A172 (cell line): ENCODE measurements around the gene CLRN1. TPM values are rescaled to one million over a fixed set of nuclear protein-coding genes. Genes with fewer than 3 reads are reported as not detected.

Experiments
- DNase-seq: peaks from one replicate; pipeline ENCODE4 v3.0.0-alpha.2; 2015; ENCODE audit warnings: low spot score
- total RNA-seq: library from RNA; depleted of rRNA; stranded (reverse); fragments of >200 nt; shearing (Covaris generic); gene quantifications from 2 replicates; pipeline ENCODE4 v1.2.3, GENCODE V29; 2014

Gene CLRN1
- total RNA-seq, 1 experiment from 2014 or later: not detected

DNA sequence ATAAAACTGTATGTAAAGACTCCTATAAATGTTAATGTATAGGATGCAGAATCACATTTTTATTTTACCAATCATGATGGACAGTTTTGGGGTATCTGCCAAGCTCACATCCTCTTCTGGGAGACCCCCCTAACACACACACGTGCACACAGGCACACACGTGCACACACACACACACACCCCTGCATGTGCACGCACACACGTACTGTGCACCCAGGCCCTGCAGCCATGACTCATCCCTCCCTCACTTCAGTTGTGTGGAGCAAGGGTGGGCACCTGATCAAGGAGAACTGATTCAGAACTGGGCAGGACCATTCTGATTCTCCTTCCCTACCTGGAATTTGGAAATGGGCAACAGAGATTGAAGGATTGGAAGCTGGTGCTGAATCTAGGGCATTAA is 51.3 kb downstream of the CLRN1 start:
- DNase-seq: no peak

DNA sequence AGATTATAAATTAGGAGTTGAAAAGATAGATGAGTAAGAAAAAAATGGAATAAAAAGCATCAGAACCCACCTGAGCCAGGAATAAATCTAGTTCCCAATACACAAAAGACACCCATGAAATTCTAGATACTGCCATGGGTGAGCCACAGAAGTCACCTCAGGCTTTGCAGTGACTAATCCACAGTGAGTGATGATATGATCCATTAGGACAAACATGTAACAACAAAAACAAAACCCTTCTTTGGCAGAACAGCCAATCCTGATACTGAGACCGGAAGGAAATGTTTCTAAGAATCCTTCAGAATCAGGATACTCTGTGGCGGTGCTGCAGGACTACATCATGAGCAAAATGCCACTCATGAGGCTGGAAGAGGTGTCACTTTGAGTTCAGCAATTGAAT is 52.3 kb downstream of the CLRN1 start:
- DNase-seq: no peak

DNA sequence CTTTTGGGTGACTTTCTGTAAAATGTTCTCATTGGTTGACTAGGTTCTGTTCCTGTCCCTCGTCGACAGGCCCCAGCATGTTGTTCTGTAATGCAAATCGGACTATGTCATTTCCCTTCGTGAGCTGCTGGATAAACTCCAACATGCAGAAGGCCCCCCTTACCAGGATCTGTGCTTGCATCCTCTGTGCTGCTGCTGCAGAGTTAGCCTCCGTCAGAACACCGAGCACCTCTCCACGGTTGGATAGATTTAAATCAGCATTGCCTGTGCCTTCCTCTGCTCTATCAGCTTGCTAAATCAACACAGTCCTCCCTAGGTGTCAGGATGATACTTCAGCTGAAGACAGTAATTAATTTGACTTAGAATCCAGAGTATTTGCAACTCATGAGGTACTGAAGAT is 54.6 kb downstream of the CLRN1 start:
- DNase-seq: no peak

DNA sequence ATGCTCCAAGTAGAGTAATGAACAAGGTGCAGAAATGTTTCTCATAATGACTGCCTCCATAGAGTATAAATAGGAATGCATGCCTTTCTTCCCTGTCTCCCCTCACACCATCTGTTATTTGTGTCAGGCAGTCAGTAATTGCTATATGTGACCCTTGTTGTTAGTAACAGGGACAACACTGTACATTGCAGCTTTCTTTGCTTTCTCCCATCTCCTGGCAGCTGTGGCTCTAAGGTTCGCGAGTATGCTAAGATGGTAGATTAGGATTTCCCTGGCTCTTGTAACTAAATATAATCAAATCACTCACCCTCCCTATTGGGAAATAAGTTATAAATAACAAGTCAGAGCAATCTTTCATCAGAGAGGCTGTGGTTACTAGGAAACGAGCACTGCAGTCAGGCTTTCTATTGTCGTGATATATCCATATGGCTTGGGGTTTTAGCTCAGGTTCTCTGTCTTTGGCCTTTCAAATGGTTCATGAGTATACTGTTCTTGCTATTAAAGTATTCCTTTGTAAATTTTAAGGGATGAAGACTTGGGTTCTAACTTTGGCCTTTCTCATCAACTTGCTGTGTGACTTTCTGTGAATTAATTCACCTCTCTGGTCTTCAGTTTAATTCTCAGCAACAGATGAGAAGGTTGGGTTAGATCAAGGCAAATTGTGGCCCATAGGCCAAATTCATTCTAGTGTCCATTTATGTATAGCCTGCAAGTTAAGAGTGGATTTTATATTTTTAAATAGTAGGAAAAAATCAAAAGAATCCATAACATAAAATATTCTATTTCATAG is 59.2 kb downstream of the CLRN1 start:
- no peak for DNase-seq

DNA sequence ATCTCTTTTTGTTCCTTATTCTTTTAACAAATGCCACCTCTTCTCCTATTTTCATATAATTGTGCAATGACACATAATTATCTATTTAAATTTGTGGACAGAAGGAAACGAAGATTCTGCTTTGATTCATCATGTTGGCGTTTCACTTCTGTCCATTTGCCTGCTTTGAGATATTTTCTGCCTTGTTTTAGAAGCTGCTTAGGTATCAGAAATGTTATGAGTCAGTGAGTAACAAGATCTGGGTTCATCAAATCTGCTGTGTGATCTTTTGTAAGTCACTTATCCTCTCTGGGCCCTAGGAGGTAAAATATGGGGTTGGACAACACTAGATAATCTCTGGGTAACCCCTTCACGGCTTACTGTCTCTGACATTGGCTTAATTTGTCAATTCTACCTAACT is 60.0 kb downstream of the CLRN1 start:
- DNase-seq: no peak

DNA sequence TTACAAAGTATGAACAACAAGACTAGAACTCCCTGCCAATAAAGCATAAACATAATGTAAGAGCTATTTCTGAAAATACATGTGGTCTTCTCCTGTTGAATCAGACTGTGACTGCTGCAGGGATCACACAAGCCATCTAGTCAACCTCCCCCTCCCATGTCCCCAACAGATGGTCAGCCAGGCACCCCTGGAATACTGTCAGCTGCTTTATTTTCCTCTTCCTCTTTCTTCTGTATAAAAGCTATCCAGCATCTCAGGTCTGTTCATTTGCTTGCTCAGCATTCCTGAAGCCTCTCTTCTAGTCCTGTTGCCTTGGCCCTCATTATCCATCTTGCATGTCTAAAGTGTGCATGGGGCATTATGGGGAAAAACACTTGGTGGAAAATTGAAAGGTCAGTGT is 60.8 kb downstream of the CLRN1 start:
- DNase-seq: no peak

DNA sequence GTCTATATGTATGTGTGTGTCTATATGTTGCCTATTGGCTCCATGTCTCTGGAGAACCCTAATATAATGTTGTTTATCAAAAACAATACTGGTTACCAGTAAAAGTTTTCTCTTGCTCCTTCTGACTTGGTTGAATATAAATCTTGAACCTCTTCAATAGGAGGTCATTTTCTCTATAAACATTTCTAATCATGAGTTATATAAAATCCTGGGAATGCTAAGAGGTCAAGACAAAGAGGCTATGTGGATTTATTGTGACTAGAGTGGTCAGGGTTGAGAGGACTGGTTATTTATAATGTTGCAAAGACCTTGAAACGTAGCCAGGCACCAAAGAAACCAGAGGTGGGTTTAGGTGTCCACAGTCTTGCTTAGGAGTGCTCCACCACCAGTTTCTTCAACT is 66.1 kb downstream of the CLRN1 start:
- DNase-seq: no peak

DNA sequence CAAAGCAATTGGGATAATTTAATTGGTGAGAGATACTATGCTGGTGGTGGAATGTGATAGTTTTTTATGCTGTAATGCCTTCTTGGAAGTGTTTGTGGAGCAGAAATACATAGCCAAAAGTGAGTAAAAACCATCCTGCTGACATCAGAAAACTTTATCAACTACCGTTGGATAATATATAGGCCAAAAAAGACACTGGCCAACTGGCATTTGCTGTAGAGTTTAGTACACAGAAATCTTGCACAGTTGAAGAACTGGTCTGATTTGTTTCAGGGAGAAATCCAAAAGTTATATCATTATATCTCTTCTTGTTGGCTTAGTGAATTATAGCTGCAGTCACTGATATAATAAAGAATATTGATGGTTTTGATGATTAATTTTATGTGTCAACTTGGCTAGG is 66.8 kb downstream of the CLRN1 start:
- no peak for DNase-seq

DNA sequence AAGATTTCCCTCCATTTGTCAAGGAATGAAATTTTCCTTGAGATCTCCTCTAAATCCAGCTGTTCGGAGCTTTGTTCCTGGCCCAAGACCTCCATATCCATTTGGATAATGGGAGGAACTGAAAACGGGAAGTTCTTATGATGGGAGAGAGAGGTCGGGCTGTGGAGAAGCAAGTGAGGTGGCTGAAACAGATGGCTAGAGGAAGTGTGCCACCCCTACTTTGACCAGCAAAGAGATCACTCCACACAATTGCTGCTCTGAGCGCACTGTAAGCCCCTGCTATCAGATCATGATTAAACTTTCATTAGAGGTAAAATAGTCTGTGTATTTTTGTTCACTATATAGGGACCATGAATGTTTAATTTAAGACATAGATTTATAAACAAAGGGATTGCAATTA is 67.2 kb downstream of the CLRN1 start, which contains the start of gene MINDY4B:
MINDY4B (minus strand) TSS at position 101 of the 400 bp plus-strand sequence; CDS start at position 101, 0 bp downstream.
- no peak for DNase-seq

DNA sequence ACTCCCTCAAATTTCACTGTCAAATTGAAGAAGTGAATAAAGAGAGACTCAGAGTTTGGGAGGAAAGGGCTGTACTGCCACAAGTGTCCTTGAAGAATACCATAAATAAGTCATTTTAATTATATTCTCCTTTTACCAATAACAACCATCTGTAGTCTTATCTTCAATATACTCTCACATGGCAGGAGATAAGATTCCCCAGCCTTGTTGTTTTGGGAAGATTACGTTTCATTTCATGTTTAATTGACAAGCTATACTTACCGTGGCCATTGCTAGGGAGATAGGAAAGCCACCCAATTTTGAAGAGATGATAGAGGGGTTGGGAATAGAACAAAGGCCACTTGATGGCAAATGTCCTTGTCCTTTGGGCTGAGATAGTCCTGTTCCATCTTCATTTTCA is 69.5 kb downstream of the CLRN1 start:
- no peak for DNase-seq

DNA sequence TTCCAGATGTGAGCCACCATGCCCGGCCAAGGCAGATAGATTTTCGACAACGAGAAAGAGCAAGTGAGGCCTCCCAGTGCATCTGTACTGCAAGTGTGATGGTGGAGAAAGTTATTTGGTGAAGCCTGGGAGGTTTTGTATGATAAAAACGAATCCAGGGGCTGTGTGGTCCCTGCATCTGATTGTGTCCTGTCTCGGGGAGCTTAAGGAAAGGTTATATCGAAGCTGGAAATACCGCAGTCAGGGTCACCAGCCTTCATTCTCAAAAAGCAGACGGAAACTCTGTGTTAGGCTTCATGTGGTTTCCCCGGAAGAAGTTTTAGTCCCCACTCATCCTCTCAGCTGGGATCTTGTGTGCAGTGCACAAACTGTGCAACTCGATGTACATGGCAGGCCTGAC is 70.7 kb downstream of the CLRN1 start:
- no peak for DNase-seq

DNA sequence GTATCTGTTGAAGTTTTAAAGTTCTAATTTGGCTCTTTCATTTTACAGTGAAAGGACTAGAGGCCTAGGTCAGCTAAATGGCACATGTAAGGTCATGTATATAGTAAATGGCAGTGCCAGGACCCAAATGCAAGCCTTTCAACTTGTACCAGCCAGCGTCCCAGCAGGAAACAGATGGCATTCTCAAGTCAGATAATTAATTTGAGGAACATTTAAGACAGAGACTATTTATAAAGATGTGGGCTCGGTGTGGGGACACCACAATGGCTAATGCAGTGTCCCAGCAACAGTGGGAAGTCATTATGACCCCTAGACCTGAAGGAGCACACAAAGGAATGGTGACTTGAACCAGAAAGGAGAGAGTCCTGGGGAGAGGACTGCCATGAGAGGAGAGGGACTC is 73.4 kb downstream of the CLRN1 start:
- no peak for DNase-seq

DNA sequence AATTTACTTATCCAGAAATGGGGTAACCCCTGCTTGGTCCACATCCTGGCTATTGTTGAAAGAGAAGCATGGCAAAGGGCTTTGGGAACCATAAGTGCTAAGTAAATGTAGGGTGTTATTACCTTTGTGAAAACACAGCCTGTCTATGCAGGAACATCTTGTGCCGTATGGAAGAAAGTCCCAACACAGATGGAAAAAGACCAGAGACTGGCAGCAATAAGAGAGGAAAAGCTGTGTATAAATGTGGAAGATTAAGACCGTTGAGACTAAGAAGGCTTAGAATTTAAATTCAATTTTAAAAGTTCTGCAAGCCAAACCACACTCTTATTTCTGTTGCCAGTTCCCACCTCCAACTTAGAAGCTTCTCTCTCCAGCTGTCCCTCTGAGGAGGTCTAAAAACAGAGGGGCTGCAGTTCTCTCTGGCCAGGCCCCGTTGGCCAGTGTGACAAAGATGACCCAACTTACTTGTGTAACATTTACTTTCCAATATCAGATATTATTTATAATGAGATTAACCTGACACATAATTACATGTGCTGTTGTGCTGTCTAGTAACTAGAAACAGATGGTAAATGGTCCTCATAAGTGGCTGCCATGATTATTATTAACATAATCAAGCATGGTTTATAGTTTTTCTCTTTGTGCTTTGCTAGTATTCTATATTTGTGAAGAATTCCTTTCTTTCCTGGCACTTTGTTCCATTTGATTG is 74.3 kb downstream of the CLRN1 start:
- no peak for DNase-seq

DNA sequence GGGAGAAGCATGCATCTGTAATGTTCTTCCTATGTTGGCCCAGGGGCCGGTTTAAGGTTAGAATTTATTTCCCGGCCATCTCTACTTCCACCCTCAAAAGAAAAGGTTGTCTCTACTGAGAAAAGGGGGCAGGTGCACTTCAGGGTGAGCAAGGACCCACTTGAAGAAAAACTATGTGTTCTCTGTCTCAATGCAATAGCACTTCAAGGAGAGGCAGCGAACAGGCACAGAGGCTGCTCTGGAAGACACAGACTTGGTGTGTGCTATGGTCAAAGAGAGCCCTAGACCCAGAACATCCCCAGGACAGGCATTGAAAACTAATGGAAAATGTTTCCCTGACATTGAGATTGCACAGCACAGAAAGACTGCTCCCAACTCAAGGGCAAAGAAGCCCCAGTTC is 74.9 kb downstream of the CLRN1 start:
- no peak for DNase-seq

DNA sequence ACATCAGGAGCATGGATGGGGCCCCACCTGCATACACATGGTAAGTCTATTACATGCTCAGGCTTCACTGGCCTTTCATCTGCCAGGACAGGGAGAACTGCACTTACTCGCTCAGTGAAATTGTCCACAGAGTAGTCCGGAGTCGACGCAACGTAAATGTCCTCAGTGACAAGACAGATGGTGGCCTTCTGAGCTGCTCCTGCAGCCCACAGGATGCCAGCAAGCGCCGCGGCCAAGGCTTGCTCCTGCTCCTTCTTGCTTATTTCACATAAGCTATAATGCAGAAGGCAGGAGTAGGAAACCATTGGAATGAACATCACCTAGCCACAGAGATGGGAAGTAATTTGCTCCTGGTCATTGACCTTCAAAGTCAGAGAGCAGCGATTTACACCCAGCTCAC is 81.7 kb downstream of the CLRN1 start:
- no peak for DNase-seq

DNA sequence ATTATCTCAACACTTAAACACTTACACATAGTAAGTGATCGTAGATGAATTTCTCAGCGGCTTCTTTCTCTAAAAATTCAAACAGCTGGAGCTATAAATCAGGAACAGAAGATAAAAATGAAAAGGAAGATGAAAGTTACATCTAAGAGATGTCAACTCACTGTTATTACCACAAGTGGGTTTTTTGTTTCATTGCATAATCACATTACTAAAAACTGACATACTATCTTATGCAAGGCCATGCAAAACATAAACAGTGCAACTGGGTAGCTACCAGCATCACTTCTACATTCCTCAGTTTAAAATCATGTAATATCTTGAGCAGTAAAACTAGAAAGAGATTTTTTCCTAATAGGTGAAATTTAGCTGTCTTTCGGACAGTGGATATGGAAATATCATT is 82.2 kb downstream of the CLRN1 start:
- DNase-seq: no peak

DNA sequence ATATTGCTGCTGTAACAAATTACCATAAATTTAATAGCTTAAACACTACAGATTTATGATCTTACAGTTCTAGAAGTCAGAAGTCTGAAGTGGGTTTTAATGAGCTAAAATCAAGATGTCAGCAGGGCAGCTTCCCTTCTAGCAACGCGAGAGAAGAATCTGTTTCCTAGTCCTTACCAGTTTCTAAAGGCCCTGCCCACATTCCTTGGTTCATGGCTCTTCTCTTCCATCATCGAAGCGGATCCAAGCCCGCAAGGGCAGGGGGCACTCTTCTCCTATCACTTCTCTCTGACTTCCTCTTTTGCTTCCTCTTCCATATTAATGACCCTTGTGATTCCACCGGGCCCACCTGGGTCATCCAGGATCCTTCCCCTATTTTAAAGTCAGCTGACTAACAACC is 83.4 kb downstream of the CLRN1 start:
- DNase-seq: no peak

DNA sequence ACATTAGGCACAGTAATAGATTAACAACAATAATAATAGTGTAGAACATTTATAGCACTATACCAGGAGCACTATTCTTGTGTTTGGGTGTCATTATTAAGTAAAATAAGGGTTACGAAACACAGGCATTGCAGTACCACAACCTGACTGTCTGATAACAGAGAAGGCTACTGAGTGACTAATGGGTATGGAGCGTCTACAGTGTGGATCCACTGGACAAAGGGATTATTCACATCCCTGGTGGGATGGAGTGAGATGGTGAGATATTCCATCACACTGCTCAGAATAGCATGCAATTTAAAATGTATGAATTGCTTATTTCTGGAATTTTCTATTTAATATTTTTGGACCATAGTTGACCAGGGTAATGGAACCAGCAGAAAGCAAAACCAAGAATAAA is 85.5 kb downstream of the CLRN1 start:
- no peak for DNase-seq

DNA sequence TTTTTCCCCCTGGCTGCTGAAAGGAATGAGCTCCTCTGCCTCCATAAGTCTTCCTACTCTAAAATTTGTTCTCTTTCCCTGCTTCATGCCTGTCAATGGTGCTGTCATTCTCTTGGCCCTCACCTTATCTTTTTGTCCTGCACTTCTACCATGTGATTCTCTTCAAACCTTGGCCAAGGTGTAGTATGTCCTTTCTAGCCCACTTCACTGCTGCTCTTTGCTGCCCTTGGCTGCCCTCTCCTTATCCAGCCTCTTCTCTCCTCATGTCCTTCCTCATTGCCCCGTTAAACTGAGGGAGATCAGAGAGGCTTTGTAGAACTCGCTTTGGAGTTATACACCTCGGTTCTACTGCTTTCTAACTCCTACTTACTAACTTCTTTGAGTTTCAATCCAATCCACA is 87.0 kb downstream of the CLRN1 start:
- DNase-seq: no peak

DNA sequence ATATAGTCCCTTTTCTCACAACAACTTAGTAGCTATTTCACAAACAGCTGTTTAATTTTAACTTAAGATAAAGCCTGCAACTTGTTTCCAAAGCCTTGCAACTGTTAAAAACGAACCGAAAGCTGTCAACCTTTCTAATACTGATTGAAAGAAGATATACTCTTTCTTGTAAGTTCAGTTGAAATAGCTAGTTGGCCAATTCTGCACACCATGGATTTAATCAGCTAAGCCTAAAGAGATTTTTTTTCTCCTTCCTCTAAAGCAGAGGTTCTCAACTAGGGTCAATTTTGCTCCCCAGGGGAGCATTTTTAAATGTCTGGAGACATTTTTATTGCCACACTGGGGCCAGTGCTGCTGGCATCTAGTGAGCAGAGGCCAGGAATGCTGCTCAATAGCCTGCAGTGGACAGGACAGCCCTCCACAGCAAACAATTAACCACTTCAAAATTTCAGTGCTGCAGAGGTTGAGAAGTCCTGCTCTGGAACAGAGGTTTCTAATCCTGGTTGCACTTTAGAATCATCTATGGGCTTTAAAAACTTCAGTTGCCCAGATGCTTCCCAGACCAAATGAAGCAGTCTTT is 93.4 kb downstream of the CLRN1 start:
- DNase-seq: no peak

DNA sequence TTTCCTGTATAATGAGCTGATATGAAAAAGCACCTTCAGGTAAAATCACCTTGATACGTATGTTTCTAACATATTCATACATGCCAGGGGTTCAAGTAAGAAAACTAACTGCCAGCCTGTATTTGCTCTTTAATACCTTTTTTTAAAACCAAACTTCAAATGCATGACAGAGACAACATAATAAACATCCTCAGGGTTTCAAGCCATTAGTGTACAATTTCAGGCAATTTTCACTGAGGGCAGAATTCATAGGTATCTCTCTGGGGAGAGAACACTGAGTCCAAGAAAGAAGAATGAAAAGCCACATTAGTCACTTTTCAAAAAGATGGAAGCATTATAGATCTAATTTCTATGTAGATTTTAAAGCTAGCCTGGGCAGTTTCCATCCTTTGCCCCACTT is 94.2 kb downstream of the CLRN1 start:
- no peak for DNase-seq

DNA sequence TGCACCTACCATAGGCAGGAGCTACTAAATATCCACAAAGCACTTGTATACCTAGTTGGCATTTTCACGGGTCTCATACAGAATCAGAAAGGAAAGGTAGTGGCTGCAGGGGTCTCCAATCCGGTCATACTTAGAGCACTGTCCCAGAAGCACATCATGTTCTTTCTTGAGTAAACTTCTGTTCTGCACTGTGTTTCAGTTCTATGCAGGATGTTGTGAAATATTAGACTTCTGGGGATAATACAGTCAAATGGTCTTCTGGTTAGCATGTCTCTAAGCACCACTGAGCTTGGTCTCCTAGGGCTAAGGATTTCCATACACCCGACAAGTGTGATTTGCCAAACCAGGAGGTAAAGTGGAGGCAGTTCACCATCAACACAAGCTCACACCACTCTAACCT is 95.2 kb downstream of the CLRN1 start:
- no peak for DNase-seq

DNA sequence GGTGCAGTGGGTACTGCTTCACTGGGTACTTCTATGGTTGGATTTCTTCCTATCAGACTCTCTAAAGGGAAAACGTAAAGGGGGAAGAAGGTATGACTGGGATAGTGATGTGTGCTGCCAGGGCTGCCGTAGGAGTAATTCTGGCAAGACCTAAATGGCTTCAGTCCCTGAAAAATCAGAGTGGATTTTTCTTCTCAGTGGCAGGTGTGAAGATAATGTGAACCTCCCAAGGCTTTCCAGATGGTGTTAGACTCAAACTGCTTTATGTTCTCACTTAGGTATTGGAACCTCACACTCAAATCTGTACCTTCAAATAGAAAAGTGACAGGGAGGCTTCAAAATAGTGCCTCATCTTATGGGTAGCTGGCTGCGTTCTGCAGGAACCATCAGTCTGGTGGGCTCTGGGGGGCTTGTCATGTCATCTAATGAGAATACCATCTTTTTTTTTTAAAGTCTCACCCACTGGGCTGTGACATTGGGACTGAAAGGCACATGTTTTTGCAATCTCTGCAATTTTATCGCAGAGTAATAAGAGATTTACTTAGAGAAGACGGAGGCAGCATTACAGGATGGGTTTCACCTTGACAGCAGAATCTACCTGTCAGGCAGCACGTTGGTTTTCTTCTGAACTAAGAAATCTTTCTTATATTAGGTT is 95.8 kb downstream of the CLRN1 start:
- DNase-seq: no peak
